Measurements from ENCODE around the gene CCDC60. TPM values are rescaled to one million over a fixed set of nuclear protein-coding genes. Genes with fewer than 3 reads are reported as not detected.

The CCDC60 gene
- total RNA-seq, 3 donors from 2014 or later = not detected

DNA sequence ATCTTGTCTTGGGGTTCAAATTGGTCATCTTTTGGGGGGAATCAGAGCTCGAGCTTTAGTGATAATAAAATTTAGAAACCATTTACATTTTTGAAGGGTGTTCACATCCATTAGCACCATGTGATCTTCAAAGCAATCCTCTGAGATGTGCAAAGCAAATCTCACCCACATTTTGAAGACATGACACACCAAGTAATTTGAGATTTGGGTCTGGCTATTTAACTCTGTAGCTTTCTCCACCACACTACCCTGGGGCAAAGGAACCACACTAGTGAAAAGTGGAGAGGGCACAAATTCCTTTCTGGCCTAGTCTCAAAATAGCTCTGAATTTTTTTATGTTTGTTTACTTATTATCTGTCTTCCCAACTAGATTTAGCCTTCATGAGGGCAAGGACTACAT is 212.5 kb downstream of the CCDC60 start:
- Histone ChIP-seq H3K4me1 (no peaks in the 10 kb centered on the region), H3K27me3 (peaks cover 0 to 12% of the 10 kb centered on the region in 2 donors), H3K4me3 (no peak overlapping the region), H3K27ac (no peak overlapping the region), H3K36me3 (no peaks in the 10 kb centered on the region), H3K9me3 (no peaks in the 10 kb centered on the region)
- TF ChIP-seq POLR2AphosphoS5 (IDR thresholded peaks at IDR 0.05) (no peak), POLR2A (IDR thresholded peaks at IDR 0.05) (no peak)
- TF ChIP-seq, protein P1, sequence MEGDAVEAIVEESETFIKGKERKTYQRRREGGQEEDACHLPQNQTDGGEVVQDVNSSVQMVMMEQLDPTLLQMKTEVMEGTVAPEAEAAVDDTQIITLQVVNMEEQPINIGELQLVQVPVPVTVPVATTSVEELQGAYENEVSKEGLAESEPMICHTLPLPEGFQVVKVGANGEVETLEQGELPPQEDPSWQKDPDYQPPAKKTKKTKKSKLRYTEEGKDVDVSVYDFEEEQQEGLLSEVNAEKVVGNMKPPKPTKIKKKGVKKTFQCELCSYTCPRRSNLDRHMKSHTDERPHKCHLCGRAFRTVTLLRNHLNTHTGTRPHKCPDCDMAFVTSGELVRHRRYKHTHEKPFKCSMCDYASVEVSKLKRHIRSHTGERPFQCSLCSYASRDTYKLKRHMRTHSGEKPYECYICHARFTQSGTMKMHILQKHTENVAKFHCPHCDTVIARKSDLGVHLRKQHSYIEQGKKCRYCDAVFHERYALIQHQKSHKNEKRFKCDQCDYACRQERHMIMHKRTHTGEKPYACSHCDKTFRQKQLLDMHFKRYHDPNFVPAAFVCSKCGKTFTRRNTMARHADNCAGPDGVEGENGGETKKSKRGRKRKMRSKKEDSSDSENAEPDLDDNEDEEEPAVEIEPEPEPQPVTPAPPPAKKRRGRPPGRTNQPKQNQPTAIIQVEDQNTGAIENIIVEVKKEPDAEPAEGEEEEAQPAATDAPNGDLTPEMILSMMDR (IDR thresholded peaks at IDR 0.05) = no peak
- no peak for DNase-seq (ENCODE audit: low spot score in 2 of 2)
- intact Hi-C loops (cut with DNase I; ENCODE audit: low total_unique reads) = no loop called here

DNA sequence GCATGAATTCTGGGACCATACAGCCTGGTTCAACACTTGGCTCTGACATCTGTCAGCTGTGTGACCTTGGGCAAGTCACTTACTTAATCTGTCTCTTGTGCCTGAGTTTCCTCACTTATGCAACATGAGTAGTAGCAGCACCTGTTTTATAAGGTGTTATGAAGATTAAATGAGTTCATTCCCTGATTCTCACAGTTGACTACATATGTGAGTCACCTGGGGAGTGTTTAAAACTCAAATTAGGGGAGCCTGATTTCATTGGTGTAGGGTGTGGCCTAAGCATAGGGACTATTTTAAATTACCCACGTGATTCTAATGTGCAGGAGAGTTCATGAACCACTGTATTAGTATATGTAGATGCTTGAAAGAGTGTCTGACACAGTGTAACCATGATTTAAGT is 222.3 kb downstream of the CCDC60 start:
- TF ChIP-seq POLR2AphosphoS5 (IDR thresholded peaks at IDR 0.05) (no peak), POLR2A (IDR thresholded peaks at IDR 0.05) (no peak)
- TF ChIP-seq, protein P1 (IDR thresholded peaks at IDR 0.05) = no peak
- no peak for DNase-seq (ENCODE audit: low spot score in 2 of 2)
- Histone ChIP-seq H3K27me3 (no peaks in the 10 kb centered on the region), H3K4me1 (no peaks in the 10 kb centered on the region), H3K4me3 (no peak overlapping the region), H3K36me3 (no peaks in the 10 kb centered on the region), H3K27ac (no peak overlapping the region), H3K9me3 (no peaks in the 10 kb centered on the region)
- intact Hi-C loops (cut with DNase I; ENCODE audit: low total_unique reads) = no loop called here

DNA sequence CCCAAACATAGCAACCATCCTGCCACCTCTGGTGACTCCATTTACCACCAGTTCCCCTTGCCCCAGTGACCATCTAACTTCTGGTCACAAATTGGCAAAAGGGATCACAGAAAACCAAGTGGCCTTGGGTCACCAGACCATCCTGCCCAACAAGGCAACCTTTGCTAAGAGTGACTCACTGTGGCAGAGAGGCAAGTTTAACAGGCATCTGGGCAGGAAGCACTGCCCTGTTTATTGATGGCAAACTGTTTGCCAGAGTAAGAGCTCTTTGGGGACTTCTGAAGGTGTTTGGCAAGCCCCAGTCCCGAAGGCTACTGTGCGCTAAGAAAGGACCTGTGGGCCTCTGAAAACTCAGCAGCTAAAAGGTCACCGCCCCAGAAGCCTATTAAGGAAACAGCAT is 230.9 kb downstream of the CCDC60 start:
- intact Hi-C loops (cut with DNase I; ENCODE audit: low total_unique reads) = no loop called here
- Histone ChIP-seq H3K9me3 (no peaks in the 10 kb centered on the region), H3K27ac (no peak overlapping the region), H3K4me1 (no peaks in the 10 kb centered on the region), H3K36me3 (no peaks in the 10 kb centered on the region), H3K27me3 (no peaks in the 10 kb centered on the region), H3K4me3 (no peak overlapping the region)
- no peak for DNase-seq (ENCODE audit: low spot score in 2 of 2)
- TF ChIP-seq POLR2AphosphoS5 (IDR thresholded peaks at IDR 0.05) (no peak), POLR2A (IDR thresholded peaks at IDR 0.05) (no peak)
- TF ChIP-seq, protein P1 (IDR thresholded peaks at IDR 0.05) = no peak

DNA sequence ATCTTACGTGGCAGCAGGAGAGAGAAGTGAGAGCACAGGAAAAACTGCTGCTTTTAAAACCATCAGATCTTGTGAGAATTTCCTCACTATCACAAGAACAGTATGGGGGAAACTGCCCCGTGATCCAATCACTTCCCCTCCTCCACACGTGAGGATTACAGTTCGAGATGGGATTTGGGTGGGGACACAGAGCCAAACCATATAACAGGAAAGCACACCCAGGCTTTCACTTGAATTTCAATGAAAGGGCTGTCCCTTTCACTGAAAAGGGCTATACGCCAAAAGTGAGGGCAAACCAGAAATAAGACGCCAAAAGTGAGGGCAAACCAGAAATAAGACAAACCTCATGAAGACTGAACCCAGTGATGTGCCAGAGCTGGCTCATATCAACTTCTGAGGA is 236.2 kb downstream of the CCDC60 start:
- Histone ChIP-seq H3K4me1 (no peaks in the 10 kb centered on the region), H3K36me3 (no peaks in the 10 kb centered on the region), H3K4me3 (no peak overlapping the region), H3K27ac (no peak overlapping the region), H3K9me3 (no peaks in the 10 kb centered on the region), H3K27me3 (no peaks in the 10 kb centered on the region)
- DNase-seq (ENCODE audit: low spot score in 2 of 2) = no peak
- no peak for TF ChIP-seq POLR2AphosphoS5 (IDR thresholded peaks at IDR 0.05)
- TF ChIP-seq, protein P1 (IDR thresholded peaks at IDR 0.05) = no peak
- no peak for TF ChIP-seq POLR2A (IDR thresholded peaks at IDR 0.05)
- intact Hi-C loops (cut with DNase I; ENCODE audit: low total_unique reads) = no loop called here

DNA sequence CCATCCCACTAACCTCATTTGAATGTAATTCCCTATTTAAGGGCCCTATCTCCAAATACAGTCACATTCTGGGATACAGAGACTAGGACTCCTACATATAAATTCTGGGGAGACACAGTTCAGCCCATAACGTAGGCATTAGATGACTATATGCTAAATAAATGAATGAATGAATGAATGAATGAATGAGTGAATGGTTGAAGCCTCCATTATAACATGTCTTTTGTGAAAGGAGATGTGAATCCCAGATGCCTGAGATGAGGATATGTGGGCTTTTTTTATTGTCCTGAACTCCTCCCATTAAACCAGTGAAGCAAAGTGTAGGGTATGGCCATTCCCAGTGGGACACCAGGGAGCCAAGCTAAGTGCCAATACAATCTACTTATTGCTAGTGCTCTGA is 238.6 kb downstream of the CCDC60 start:
- Histone ChIP-seq H3K4me3 (no peak overlapping the region), H3K9me3 (no peaks in the 10 kb centered on the region), H3K27ac (no peak overlapping the region), H3K4me1 (no peaks in the 10 kb centered on the region), H3K36me3 (no peaks in the 10 kb centered on the region), H3K27me3 (no peaks in the 10 kb centered on the region)
- TF ChIP-seq, protein P1 (IDR thresholded peaks at IDR 0.05) = no peak
- no peak for TF ChIP-seq POLR2AphosphoS5 (IDR thresholded peaks at IDR 0.05)
- TF ChIP-seq POLR2A (IDR thresholded peaks at IDR 0.05) = no peak
- intact Hi-C loops (cut with DNase I; ENCODE audit: low total_unique reads) = no loop called here
- no peak for DNase-seq (ENCODE audit: low spot score in 2 of 2)

Measured in breast epithelium (tissue), 4 donors.